DOHH2 (cell line): ENCODE data around the gene GGA2.
A peak's percentile ranks its signal among the peaks of the same experiment; 100 is the strongest.

Source experiments
- H3F3A ChIP-seq: fragments of 200-600 bp; sonication (generic), shearing (Covaris generic); 2 replicates; pipeline ENCODE4 v1.6.0; 2016; ENCODE audit warnings: antibody characterized with exemption, mild to moderate bottlenecking; ENCODE audit not compliant: control insufficient read depth, insufficient read depth
- H3K27ac ChIP-seq: fragments of 200-600 bp; sonication (generic); 2 replicates; pipeline ENCODE4 v1.5.1; 2014; ENCODE audit warnings: low read depth, mild to moderate bottlenecking, low read length, moderate library complexity
- H3K27me3 ChIP-seq: fragments of 200-600 bp; sonication (generic); 2 replicates; pipeline ENCODE4 v1.6.1; 2014; ENCODE audit warnings: mild to moderate bottlenecking, low read length, mixed read lengths; ENCODE audit not compliant: control insufficient read depth
- H3K36me3 ChIP-seq: fragments of 200-600 bp; sonication (generic); 2 replicates; pipeline ENCODE4 v1.6.1; 2014; ENCODE audit warnings: mild to moderate bottlenecking, low read length, moderate library complexity, mixed read lengths; ENCODE audit not compliant: control insufficient read depth
- H3K4me1 ChIP-seq: fragments of 200-600 bp; sonication (generic); 2 replicates; pipeline ENCODE4 v1.6.1; 2014; ENCODE audit warnings: mild to moderate bottlenecking, low read length, mixed read lengths; ENCODE audit not compliant: control insufficient read depth
- H3K4me2 ChIP-seq: fragments of 200-600 bp; sonication (generic); 2 replicates; pipeline ENCODE4 v1.6.0; 2014; ENCODE audit warnings: mild to moderate bottlenecking, low read length, moderate library complexity
- H3K4me3 ChIP-seq: fragments of 200-600 bp; sonication (generic); 2 replicates; pipeline ENCODE4 v1.5.1; 2014; ENCODE audit warnings: mild to moderate bottlenecking, low read length, mixed read lengths
- H3K79me2 ChIP-seq: fragments of 200-600 bp; sonication (generic); 2 replicates; pipeline ENCODE4 v1.6.1; 2014; ENCODE audit warnings: mild to moderate bottlenecking, low read length, mixed read lengths; ENCODE audit not compliant: control insufficient read depth
- H3K9me2 ChIP-seq: fragments of 200-600 bp; sonication (generic); replicated peaks from 2 replicates; pipeline ENCODE4 v1.6.1; 2014; ENCODE audit warnings: mild to moderate bottlenecking, low read length, mixed read lengths; ENCODE audit not compliant: control insufficient read depth
- H3K9me3 ChIP-seq: fragments of 200-600 bp; sonication (generic); 2 replicates; pipeline ENCODE4 v1.6.1; 2014; ENCODE audit warnings: antibody characterized with exemption, low read length, mixed read lengths; ENCODE audit not compliant: control insufficient read depth, insufficient read depth
- H4K20me1 ChIP-seq: fragments of 200-600 bp; sonication (generic); 2 replicates; pipeline ENCODE4 v1.6.0; 2014; ENCODE audit warnings: low read depth, mild to moderate bottlenecking, antibody characterized with exemption, low read length, moderate library complexity; ENCODE audit not compliant: control insufficient read depth, insufficient read depth
- EZH2phosphoT487 ChIP-seq: fragments of 200-600 bp; sonication (generic); IDR thresholded peaks from 2 replicates; pipeline ENCODE4 v1.6.1; 2017; ENCODE audit warnings: borderline replicate concordance, mild to moderate bottlenecking, antibody characterized with exemption, low read length, moderate library complexity, mixed read lengths
- TF ChIP-seq, protein P1 (sequence below): fragments of 200-600 bp; sonication (generic); IDR thresholded peaks from one replicate; pipeline ENCODE4 v1.5.1; 2014; ENCODE audit warnings: antibody characterized with exemption, mild to moderate bottlenecking, low read depth, low read length; ENCODE audit not compliant: poor library complexity, severe bottlenecking

Gene GGA2

DNA sequence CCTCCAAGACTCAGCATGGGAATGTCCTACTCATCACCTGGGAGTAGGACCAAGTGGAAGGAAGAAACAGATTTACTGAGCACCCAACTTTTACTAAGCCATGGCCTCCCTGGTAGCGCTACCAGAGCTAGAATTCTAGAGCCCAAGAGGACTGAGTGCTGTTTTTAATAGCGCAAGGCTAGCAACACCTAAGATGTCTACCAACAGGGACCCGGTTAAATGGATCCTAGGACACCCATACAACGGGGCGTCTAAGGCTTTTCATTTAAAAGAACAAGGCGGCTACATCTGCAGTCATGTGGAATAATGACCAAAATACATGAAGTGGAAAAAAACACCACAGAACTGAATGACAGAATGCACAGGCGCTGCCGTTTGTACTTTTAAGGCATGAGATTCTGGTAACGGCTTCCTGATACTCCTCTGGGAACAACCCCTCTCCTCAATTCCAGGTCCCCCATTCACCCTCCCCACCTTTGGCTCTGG, 5.1 kb downstream of the GGA2 start:
- no peaks in the 10 kb centered on the region; the same call in 1 of the 2 replicates for H3K27me3 ChIP-seq
- peak overlapping the region; percentile 100 for H3K27ac ChIP-seq
- peaks cover 23% of the 10 kb centered on the region for H3F3A ChIP-seq
- H3K4me3 ChIP-seq, result peak overlapping the region; percentile 88
- no peaks in the 10 kb centered on the region for H3K9me3 ChIP-seq
- H3K36me3 ChIP-seq, result peaks cover 98% of the 10 kb centered on the region
- TF ChIP-seq, protein P1, sequence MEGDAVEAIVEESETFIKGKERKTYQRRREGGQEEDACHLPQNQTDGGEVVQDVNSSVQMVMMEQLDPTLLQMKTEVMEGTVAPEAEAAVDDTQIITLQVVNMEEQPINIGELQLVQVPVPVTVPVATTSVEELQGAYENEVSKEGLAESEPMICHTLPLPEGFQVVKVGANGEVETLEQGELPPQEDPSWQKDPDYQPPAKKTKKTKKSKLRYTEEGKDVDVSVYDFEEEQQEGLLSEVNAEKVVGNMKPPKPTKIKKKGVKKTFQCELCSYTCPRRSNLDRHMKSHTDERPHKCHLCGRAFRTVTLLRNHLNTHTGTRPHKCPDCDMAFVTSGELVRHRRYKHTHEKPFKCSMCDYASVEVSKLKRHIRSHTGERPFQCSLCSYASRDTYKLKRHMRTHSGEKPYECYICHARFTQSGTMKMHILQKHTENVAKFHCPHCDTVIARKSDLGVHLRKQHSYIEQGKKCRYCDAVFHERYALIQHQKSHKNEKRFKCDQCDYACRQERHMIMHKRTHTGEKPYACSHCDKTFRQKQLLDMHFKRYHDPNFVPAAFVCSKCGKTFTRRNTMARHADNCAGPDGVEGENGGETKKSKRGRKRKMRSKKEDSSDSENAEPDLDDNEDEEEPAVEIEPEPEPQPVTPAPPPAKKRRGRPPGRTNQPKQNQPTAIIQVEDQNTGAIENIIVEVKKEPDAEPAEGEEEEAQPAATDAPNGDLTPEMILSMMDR, result no peak
- TF ChIP-seq EZH2phosphoT487, result no peak
- peaks cover 75% of the 10 kb centered on the region for H4K20me1 ChIP-seq
- no peaks in the 10 kb centered on the region for H3K9me2 ChIP-seq
- peaks cover 100% of the 10 kb centered on the region for H3K79me2 ChIP-seq
- H3K4me2 ChIP-seq, result peak overlapping the region; percentile 100
- peaks cover 69% of the 10 kb centered on the region for H3K4me1 ChIP-seq

- H3K4me1 ChIP-seq, result peaks cover 75% of the 10 kb centered on the region
- peak overlapping the region; percentile 100 for H3K4me2 ChIP-seq
- TF ChIP-seq, protein P1, result no peak
- TF ChIP-seq EZH2phosphoT487, result no peak
- H3K27ac ChIP-seq, result peak overlapping the region; percentile 100
- H4K20me1 ChIP-seq, result peaks cover 81% of the 10 kb centered on the region
- peaks cover 100% of the 10 kb centered on the region for H3K79me2 ChIP-seq
- no peaks in the 10 kb centered on the region; the same call in 1 of the 2 replicates for H3K27me3 ChIP-seq
- peaks cover 98% of the 10 kb centered on the region for H3K36me3 ChIP-seq
- peaks cover 22% of the 10 kb centered on the region for H3F3A ChIP-seq
- H3K9me3 ChIP-seq, result no peaks in the 10 kb centered on the region
- no peaks in the 10 kb centered on the region for H3K9me2 ChIP-seq
- peak overlapping the region; percentile 88 for H3K4me3 ChIP-seq
These were observed 5.7 kb downstream of the GGA2 start for GRCh38 chr16:23504453-23505179.

GRCh38 chr16:23504076-23504452, 6.2 kb downstream of the GGA2 start:
- Histone ChIP-seq H3K4me2 (peak overlapping the region; percentile 100), H3K27ac (peak overlapping the region; percentile 100)

More at GRCh38 chr16:23504076-23504452, 6.2 kb downstream of the GGA2 start:
- Histone ChIP-seq H3K9me2 (no peaks in the 10 kb centered on the region), H4K20me1 (peaks cover 82% of the 10 kb centered on the region), H3K27me3 (no peaks in the 10 kb centered on the region; the same call in 1 of the 2 replicates), H3K36me3 (peaks cover 98% of the 10 kb centered on the region), H3K4me1 (peaks cover 81% of the 10 kb centered on the region), H3K9me3 (no peaks in the 10 kb centered on the region), H3K79me2 (peaks cover 100% of the 10 kb centered on the region), H3F3A (peaks cover 17% of the 10 kb centered on the region), H3K4me3 (peak overlapping the region; percentile 88)
- TF ChIP-seq EZH2phosphoT487, result no peak
- TF ChIP-seq, protein P1, result no peak
